Measurements from ENCODE around the gene SMPD3. TPM values are rescaled to one million over a fixed set of nuclear protein-coding genes. Genes with fewer than 3 reads are reported as not detected.

Gene SMPD3
- polyA plus RNA-seq, 1 experiment = 0.27 TPM

GRCh38 chr16:68436581-68436980, 11.7 kb downstream of the SMPD3 start:
- DNase-seq (ENCODE audit: low read depth) = no peak
- ChIA-PET CTCF (no interaction called here), POLR2A (no interaction called here)
- TF ChIP-seq, protein P1, sequence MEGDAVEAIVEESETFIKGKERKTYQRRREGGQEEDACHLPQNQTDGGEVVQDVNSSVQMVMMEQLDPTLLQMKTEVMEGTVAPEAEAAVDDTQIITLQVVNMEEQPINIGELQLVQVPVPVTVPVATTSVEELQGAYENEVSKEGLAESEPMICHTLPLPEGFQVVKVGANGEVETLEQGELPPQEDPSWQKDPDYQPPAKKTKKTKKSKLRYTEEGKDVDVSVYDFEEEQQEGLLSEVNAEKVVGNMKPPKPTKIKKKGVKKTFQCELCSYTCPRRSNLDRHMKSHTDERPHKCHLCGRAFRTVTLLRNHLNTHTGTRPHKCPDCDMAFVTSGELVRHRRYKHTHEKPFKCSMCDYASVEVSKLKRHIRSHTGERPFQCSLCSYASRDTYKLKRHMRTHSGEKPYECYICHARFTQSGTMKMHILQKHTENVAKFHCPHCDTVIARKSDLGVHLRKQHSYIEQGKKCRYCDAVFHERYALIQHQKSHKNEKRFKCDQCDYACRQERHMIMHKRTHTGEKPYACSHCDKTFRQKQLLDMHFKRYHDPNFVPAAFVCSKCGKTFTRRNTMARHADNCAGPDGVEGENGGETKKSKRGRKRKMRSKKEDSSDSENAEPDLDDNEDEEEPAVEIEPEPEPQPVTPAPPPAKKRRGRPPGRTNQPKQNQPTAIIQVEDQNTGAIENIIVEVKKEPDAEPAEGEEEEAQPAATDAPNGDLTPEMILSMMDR (IDR thresholded peaks at IDR 0.05; ENCODE audit: insufficient read depth, low read depth, low read length) = peak; percentile 22; the same call in 1 of the 2 replicates
- H3K4me3 ChIP-seq (ENCODE audit: low read depth, low read length) = no peak overlapping the region
- H3K27me3 ChIP-seq (ENCODE audit: control insufficient read depth, insufficient read depth, low read length) = peaks cover 14% of the 10 kb centered on the region
- H3K36me3 ChIP-seq (ENCODE audit: control insufficient read depth, insufficient read depth, low read length) = no peaks in the 10 kb centered on the region

DNA sequence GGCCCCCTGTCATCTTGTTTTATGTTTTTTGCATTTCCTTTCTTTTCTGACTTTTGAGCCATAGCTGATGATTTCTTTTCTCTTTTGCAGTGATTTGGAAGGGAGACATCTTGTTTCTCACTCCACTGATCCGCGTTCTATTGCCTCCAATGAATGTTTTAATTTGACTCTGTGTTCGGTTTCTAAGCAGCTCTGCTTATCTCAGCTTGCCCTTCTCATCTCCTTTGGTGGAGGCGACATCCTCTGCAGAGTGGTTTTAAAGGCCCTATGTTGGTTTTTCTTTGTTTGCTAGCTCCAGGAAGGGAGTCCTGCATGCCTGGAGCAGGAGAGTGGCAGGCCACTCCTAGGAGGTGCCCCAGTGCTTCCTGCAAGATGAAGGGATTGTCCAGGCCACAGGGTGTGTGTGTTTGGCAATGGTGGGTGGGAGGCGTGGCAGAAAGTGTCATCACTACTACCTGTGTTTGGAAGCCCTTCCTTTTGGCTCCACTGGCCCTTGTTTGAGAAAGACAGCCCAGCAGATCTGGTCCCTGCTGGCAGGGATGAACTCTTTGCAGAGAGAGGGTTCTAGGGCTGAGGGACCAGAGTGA, 13.6 kb downstream of the SMPD3 start:
- CTCF ChIA-PET = interaction anchor here (1.1 to 2.0 kb wide), 2 partner anchors 11 to 17 kb away, joined by 4 to 13 read pairs; no protein-coding TSS in a partner anchor
- TF ChIP-seq, protein P1 (IDR thresholded peaks at IDR 0.05; ENCODE audit: insufficient read depth, low read depth, low read length) = no peak

DNA sequence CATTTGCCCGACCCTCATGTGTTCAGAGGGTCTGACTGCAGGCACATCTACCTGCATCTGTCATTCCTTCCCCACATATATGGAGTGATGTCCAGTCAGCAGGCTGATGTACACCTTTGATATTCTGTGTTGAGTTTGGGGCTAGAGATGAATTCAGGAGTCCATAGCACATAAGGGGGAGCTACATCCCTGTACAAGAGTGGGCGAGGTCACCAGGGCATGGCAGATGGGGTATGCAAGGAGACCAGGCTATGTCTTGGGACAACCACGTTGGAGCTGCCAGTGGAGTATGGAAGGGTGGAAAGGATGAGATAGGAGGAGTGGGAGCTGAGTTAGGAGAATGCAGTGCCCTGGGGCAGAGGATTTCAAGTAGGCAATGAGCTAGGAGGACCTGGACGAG, 15.0 kb downstream of the SMPD3 start:
- ChIA-PET POLR2A (no interaction called here), CTCF (no interaction called here)

More for the DNA sequence above, 13.6 kb downstream of the SMPD3 start:
- H3K36me3 ChIP-seq (ENCODE audit: control insufficient read depth, insufficient read depth, low read length) = no peaks in the 10 kb centered on the region
- peaks cover 11% of the 10 kb centered on the region for H3K27me3 ChIP-seq (ENCODE audit: control insufficient read depth, insufficient read depth, low read length)
- POLR2A ChIA-PET = no interaction called here
- H3K4me3 ChIP-seq (ENCODE audit: low read depth, low read length) = no peak overlapping the region
- DNase-seq (ENCODE audit: low read depth) = no peak

GRCh38 chr16:68432701-68433100, 15.6 kb downstream of the SMPD3 start:
- Histone ChIP-seq H3K36me3 (ENCODE audit: control insufficient read depth, insufficient read depth, low read length) (no peaks in the 10 kb centered on the region), H3K27me3 (ENCODE audit: control insufficient read depth, insufficient read depth, low read length) (peaks cover 12% of the 10 kb centered on the region), H3K4me3 (ENCODE audit: low read depth, low read length) (no peak overlapping the region)
- TF ChIP-seq, protein P1 (IDR thresholded peaks at IDR 0.05; ENCODE audit: insufficient read depth, low read depth, low read length) = no peak
- ChIA-PET CTCF (no interaction called here), POLR2A (no interaction called here)
- DNase-seq (ENCODE audit: low read depth) = no peak

More for the DNA sequence above, 15.0 kb downstream of the SMPD3 start:
- peaks cover 12% of the 10 kb centered on the region for H3K27me3 ChIP-seq (ENCODE audit: control insufficient read depth, insufficient read depth, low read length)
- DNase-seq (ENCODE audit: low read depth) = no peak
- no peaks in the 10 kb centered on the region for H3K36me3 ChIP-seq (ENCODE audit: control insufficient read depth, insufficient read depth, low read length)
- H3K4me3 ChIP-seq (ENCODE audit: low read depth, low read length) = no peak overlapping the region
- TF ChIP-seq, protein P1 (IDR thresholded peaks at IDR 0.05; ENCODE audit: insufficient read depth, low read depth, low read length) = no peak

GRCh38 chr16:68429076-68429854, 19.0 kb downstream of the SMPD3 start:
- Histone ChIP-seq H3K36me3 (ENCODE audit: control insufficient read depth, insufficient read depth, low read length) (no peaks in the 10 kb centered on the region), H3K4me3 (ENCODE audit: low read depth, low read length) (no peak overlapping the region), H3K27me3 (ENCODE audit: control insufficient read depth, insufficient read depth, low read length) (peaks cover 10% of the 10 kb centered on the region)
- ChIA-PET CTCF (no interaction called here), POLR2A (no interaction called here)
- no peak for DNase-seq (ENCODE audit: low read depth)
- TF ChIP-seq, protein P1 (IDR thresholded peaks at IDR 0.05; ENCODE audit: insufficient read depth, low read depth, low read length) = no peak
